Panc1 (cell line): ENCODE measurements around the gene RNF130. TPM values are rescaled to one million over a fixed set of nuclear protein-coding genes. Genes with fewer than 3 reads are reported as not detected.

Source experiments
- ATAC-seq: fragments of 200-7000 bp; cut with Tn5 transposase; 2 replicates; pipeline ENCODE4 v1.9.1; 2020; ENCODE audit warnings: mild to moderate bottlenecking, moderate library complexity
- BruUV-seq: library from RNA; stranded (reverse); fragments of 400-500 nt; replicated peaks from 2 replicates; lab custom pipeline; 2021; lab: Mats Ljungman, UMichigan
- CTCF ChIA-PET: fragments of 300-600 bp; sonication (Branson Sonifier 250); formaldehyde crosslinking; loops from one replicate; lab custom pipeline; 2022; ENCODE audit warnings: antibody characterized with exemption; lab: Charles Lee
- POLR2A ChIA-PET: fragments of 300-600 bp; sonication (Branson Sonifier 250); formaldehyde crosslinking; loops from one replicate; lab custom pipeline; 2022; ENCODE audit warnings: antibody characterized with exemption; lab: Charles Lee
- DNase-seq: peaks from one replicate; pipeline ENCODE4 v3.0.0-alpha.2; 2010; ENCODE audit warnings: low read depth, low spot score
- H3K27ac ChIP-seq: 2 replicates; pipeline ENCODE4 v1.5.1; 2011; ENCODE audit warnings: mild to moderate bottlenecking, low read length, inconsistent platforms
- H3K27me3 ChIP-seq: fragments of 200-500 bp; sonication (Bioruptor generic); 2 replicates; pipeline ENCODE4 v1.6.0; 2014; ENCODE audit warnings: low read length, inconsistent platforms; ENCODE audit not compliant: control insufficient read depth, insufficient read depth
- H3K36me3 ChIP-seq: fragments of 200-500 bp; sonication (Bioruptor generic); 2 replicates; pipeline ENCODE4 v1.5.1; 2014; ENCODE audit warnings: inconsistent platforms, mild to moderate bottlenecking, low read length, moderate library complexity; ENCODE audit not compliant: control insufficient read depth, insufficient read depth
- H3K4me1 ChIP-seq: 2 replicates; pipeline ENCODE4 v1.5.1; 2011; ENCODE audit warnings: inconsistent platforms, mild to moderate bottlenecking, low read length, moderate library complexity; ENCODE audit not compliant: control insufficient read depth, insufficient read depth
- H3K4me3 ChIP-seq, 2 experiments: 2 replicates each; pipeline ENCODE4 v1.5.1; 2011 to 2012; ENCODE audit warnings: low read depth in 2 of 2, low read length in 2 of 2, mild to moderate bottlenecking in 2 of 2, inconsistent platforms in 1 of 2, moderate library complexity in 1 of 2
- H3K9me3 ChIP-seq: fragments of 200-500 bp; sonication (Bioruptor generic); 2 replicates; pipeline ENCODE4 v1.5.1; 2014; ENCODE audit warnings: low read depth, mild to moderate bottlenecking, inconsistent platforms, low read length, moderate library complexity; ENCODE audit not compliant: control insufficient read depth, insufficient read depth
- CTCF ChIP-seq: fragments of 450-650 bp; IDR thresholded peaks from 2 replicates; pipeline ENCODE4 v1.5.1; 2017; ENCODE audit warnings: mild to moderate bottlenecking
- POLR2AphosphoS5 ChIP-seq: IDR thresholded peaks from 2 replicates; pipeline ENCODE4 v1.6.1; 2012; ENCODE audit warnings: mild to moderate bottlenecking, low read depth, low read length, moderate library complexity
- REST ChIP-seq, 2 experiments: IDR thresholded peaks; 2 replicates each; pipeline ENCODE4 v1.6.1; 2011 to 2012; ENCODE audit warnings: low read depth in 2 of 2, control low read depth in 1 of 2, low read length in 1 of 2, mild to moderate bottlenecking in 1 of 2, moderate library complexity in 1 of 2; ENCODE audit not compliant: insufficient read depth in 1 of 2
- SIN3A ChIP-seq: IDR thresholded peaks from 2 replicates; pipeline ENCODE4 v1.6.1; 2012; ENCODE audit warnings: low read depth, mild to moderate bottlenecking, low read length, moderate library complexity, borderline replicate concordance; ENCODE audit not compliant: insufficient read depth
- TCF7L2 ChIP-seq: IDR thresholded peaks from 2 replicates; pipeline ENCODE4 v1.6.1; 2011; ENCODE audit warnings: mild to moderate bottlenecking, low read depth, low read length, inconsistent platforms
- in situ Hi-C: cut with HindIII; loops from 2 replicates; pipeline ENCODE4 v1.10.0; 2016; ENCODE audit warnings: low sequenced_read_pairs, low pct_unique_long_range_greater_than_20kb
- intact Hi-C: fragments of 100-400 bp; cut with micrococcal nuclease; formaldehyde crosslinking; loops from one replicate; pipeline ENCODE4 v1.10.0; 2022; ENCODE audit not compliant: unreplicated experiment
- total RNA-seq: library from RNA; stranded (reverse); gene quantifications from one replicate; pipeline ENCODE4 v1.2.1, GENCODE V29; 2021; ENCODE audit not compliant: unreplicated experiment

RNF130 gene
- total RNA-seq, 1 experiment from 2014 or later, result 73.1 TPM

- POLR2A ChIA-PET, result no interaction called here
- BruUV-seq, result no TSS peak
These were observed 11.4 kb downstream of the RNF130 start for GRCh38 chr5:180060192-180060591.

GRCh38 chr5:180059326-180059725 is 12.2 kb downstream of the RNF130 start:
- in situ Hi-C loops, result no loop called here
- TF ChIP-seq SIN3A, result no peak
- TF ChIP-seq CTCF, result no peak
- no peak for TF ChIP-seq POLR2AphosphoS5
- no peak for TF ChIP-seq TCF7L2
- TF ChIP-seq REST (IDR thresholded peaks at IDR 0.05; ENCODE audit: insufficient read depth in 1 of 2, low read depth in 2 of 2, low read length in 1 of 2), result no peak
- peaks cover 7% of the 10 kb centered on the region; the same call in 1 of the 2 replicates for H3K4me1 ChIP-seq
- H3K36me3 ChIP-seq, result no peaks in the 10 kb centered on the region
- CTCF ChIA-PET, result no interaction called here
- DNase-seq, result no peak
- no peak overlapping the region for H3K4me3 ChIP-seq
- intact Hi-C loops, result no loop called here
- no peaks in the 10 kb centered on the region for H3K27me3 ChIP-seq
- H3K9me3 ChIP-seq, result no peaks in the 10 kb centered on the region
- no TSS peak for BruUV-seq
- POLR2A ChIA-PET, result no interaction called here
- ATAC-seq, result no peak
- no peak overlapping the region for H3K27ac ChIP-seq

More at GRCh38 chr5:180060192-180060591, 11.4 kb downstream of the RNF130 start:
- no peaks in the 10 kb centered on the region for H3K36me3 ChIP-seq
- peaks cover 7% of the 10 kb centered on the region; the same call in 1 of the 2 replicates for H3K4me1 ChIP-seq
- no peak overlapping the region for H3K27ac ChIP-seq
- ATAC-seq (no peak), DNase-seq (no peak)
- TF ChIP-seq TCF7L2 (no peak), POLR2AphosphoS5 (no peak), SIN3A (no peak), REST (IDR thresholded peaks at IDR 0.05; ENCODE audit: insufficient read depth in 1 of 2, low read depth in 2 of 2, low read length in 1 of 2) (no peak), CTCF (no peak)
- intact Hi-C loops (no loop called here), in situ Hi-C loops (no loop called here)
- CTCF ChIA-PET, result no interaction called here
- H3K9me3 ChIP-seq, result no peaks in the 10 kb centered on the region
- no peak overlapping the region for H3K4me3 ChIP-seq
- no peaks in the 10 kb centered on the region for H3K27me3 ChIP-seq
